ENCODE data around the gene NGDN. TPM values are rescaled to one million over a fixed set of nuclear protein-coding genes. Genes with fewer than 3 reads are reported as not detected.

The NGDN gene
- total RNA-seq, 1 experiment from 2014 or later = 65.3 TPM

DNA sequence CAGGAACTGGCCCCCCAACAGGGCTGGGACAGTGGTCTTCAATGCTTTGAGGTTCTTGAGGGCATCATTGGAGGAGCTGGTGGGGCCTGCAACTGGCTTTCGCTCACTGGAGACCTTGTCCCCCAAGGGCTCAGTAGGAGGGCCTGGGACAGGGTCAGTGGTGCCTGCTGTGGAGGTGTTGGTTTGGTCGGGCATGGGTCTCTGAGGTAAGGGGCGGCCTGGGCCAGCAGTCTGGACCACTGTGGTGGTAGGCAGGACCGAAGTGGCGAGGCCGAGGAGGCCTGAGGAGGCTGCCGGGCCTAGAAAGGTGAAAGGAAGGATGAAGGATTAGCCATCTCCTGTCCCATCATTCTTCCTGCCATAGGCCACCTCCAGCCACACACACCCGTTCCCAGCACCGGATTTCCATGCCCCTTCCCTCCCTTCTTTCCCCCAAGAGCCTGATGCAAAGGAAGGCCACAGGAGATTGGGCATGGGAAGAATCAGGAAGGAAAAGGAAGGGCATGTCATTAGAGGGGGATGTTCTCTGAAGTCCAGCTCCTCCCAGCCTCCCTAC is 53.2 kb downstream of the NGDN start:
- DNase-seq (ENCODE audit: low spot score) = no peak

DNA sequence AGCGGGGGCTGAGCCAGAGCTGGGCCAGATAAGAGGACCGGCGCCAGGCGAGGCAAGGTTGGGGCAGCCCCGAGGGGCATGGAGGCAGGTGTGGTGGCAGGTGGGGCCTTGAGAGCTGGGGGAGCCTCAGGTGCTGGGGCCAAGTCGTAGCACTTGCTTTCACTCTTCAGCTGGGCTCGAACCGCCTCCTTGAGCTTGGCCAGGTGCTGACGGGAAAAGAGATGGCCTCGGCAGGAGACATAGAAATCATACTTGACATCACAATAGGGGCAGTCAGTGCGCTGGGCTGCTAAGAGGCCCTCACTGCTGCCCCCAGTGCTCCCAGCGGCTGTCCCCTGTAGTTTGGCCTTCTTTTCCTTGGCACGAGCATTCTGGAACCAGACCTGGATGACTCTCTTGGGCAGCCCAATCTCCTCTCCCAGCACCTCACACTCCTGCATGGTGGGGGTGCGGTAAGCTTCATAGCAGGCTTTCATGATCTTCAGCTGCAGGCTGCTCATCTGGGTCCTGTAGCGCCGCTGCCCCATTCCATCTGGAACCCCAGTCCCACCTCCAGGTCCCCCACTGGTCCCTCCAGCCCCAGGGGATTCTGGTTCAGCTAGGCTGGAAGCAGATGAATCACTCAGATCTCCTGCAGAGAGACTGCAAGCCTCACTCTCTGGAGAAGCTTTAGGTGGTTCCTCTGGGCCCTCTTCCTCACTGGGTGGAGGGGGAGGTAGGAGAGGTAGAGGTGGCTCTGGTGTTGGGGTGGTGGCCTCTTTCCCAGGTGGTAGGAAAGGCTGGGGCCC is 53.9 kb downstream of the NGDN start:
- no peak for DNase-seq (ENCODE audit: low spot score)

DNA sequence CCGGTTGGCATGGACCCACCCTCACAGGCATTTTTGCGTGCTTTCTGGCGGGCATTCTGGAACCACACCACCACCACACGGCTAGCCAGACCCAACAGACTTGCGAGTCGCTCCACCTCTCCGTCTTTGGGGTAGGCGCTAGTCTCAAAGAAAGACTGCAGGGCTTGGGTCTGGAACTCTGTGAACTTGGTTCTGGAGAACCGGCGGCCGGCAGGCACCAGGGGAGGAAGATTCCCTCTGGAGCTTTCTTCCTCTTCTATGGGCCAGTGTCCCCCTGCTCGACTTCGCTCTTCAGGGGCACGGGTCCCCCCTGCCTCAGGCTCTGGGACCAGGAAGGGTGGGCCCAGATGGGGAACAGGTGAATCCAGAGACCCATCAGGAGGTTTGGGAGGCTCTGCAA is 55.5 kb downstream of the NGDN start:
- DNase-seq (ENCODE audit: low spot score) = no peak

DNA sequence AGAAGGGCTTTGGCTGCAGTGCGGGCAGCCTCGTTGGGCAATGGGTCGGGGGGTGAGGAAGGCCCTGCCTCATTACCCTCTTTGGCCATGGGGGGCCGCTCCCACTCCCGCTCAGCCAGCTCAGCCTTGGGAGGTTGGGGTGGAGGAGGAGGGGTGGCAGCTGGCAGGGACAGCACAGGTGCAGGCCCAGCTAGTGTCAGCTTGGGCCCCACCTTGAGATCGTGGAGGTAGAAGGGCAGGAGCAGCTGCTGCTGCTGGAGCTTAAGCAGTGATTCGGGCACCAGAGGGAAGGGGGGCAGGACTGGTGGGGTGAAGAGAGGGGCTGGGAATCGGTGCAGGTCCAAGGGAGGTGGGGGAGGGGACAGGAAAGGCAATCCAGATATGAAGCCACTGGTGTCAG is 56.1 kb downstream of the NGDN start:
- DNase-seq (ENCODE audit: low spot score) = no peak

Other genes with a start within 250 kb of the NGDN start
- not detected in 2 replicates for gene RNF212B, start 231.8 kb upstream of the NGDN start, total RNA-seq (2014; rRNA removed; shearing (Covaris generic))
- 9.8 and 11.4 TPM in 2 replicates for gene HOMEZ, start 183.6 kb upstream of the NGDN start, total RNA-seq (2014; rRNA removed; shearing (Covaris generic))
- gene PPP1R3E, start 166.8 kb upstream of the NGDN start, total RNA-seq (2014; rRNA removed; shearing (Covaris generic)) = 2.8 and 4.6 TPM in 2 replicates
- 9.7 and 14.5 TPM in 2 replicates for gene BCL2L2, start 162.9 kb upstream of the NGDN start, total RNA-seq (2014; rRNA removed; shearing (Covaris generic))
- 101 and 109 TPM in 2 replicates for gene PABPN1, start 148.2 kb upstream of the NGDN start, total RNA-seq (2014; rRNA removed; shearing (Covaris generic))
- gene SLC22A17, start 116.8 kb upstream of the NGDN start, total RNA-seq (2014; rRNA removed; shearing (Covaris generic)) = 4.6 and 5.3 TPM in 2 replicates
- not detected in 2 replicates for gene EFS, start 104.5 kb upstream of the NGDN start, total RNA-seq (2014; rRNA removed; shearing (Covaris generic))
- not detected in 2 replicates for gene IL25, start 96.9 kb upstream of the NGDN start, total RNA-seq (2014; rRNA removed; shearing (Covaris generic))
- gene CMTM5, start 92.7 kb upstream of the NGDN start, total RNA-seq (2014; rRNA removed; shearing (Covaris generic)) = not detected in 2 replicates
- gene MYH6, start 61.4 kb upstream of the NGDN start, total RNA-seq (2014; rRNA removed; shearing (Covaris generic)) = not detected in 2 replicates
- gene MYH7, start 34.0 kb upstream of the NGDN start, total RNA-seq (2014; rRNA removed; shearing (Covaris generic)) = not detected in 2 replicates
- gene ZFHX2, start 82.1 kb downstream of the NGDN start, total RNA-seq (2014; rRNA removed; shearing (Covaris generic)) = 0.02 and 0.10 TPM in 2 replicates
- gene THTPA, start 86.6 kb downstream of the NGDN start, total RNA-seq (2014; rRNA removed; shearing (Covaris generic)) = 4.0 and 11.8 TPM in 2 replicates
- gene AP1G2, start 98.1 kb downstream of the NGDN start, total RNA-seq (2014; rRNA removed; shearing (Covaris generic)) = 0.06 and 0.43 TPM in 2 replicates
- gene JPH4, start 109.1 kb downstream of the NGDN start, total RNA-seq (2014; rRNA removed; shearing (Covaris generic)) = not detected in 2 replicates
- 15.9 and 17.2 TPM in 2 replicates for gene DHRS2, start 166.7 kb downstream of the NGDN start, total RNA-seq (2014; rRNA removed; shearing (Covaris generic))

Data from H4 (cell line).